ENCODE data around the gene WWC1.
"Not testable (repeated sequence)": the region's sequence is repeated elsewhere in the genome, so short reads cannot be mapped to it uniquely, and the experiment has no call there.

Gene WWC1

DNA sequence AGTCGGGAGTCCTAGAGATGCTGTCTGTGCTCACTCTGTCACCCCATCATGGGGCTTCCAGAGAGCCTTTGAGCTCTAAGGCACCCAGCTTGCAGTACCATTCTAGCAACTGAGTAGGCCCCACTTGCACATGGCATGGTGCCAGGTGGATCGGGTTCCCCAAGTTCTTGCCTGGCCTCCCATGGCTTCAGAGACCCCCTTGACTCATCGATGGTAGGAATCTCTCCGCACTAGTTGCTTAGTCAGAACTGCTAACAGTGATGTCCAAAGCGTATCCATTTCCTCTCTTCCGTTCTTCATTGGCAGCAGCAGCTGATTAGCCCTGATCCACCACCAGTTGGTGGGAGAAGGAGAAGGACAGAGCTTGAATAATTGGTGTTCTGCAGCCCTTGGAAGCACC is 124.5 kb downstream of the WWC1 start:
- no peak for DNase-seq

- DNase-seq = no peak
Measured at GRCh38 chr5:168417731-168418429, 126.4 kb downstream of the WWC1 start.

GRCh38 chr5:168420461-168420860 is 129.0 kb downstream of the WWC1 start:
- DNase-seq = no peak

GRCh38 chr5:168422431-168422830 is 131.0 kb downstream of the WWC1 start:
- DNase-seq = no peak

- DNase-seq = no peak
Measured at GRCh38 chr5:168423478-168423877, 132.0 kb downstream of the WWC1 start.

GRCh38 chr5:168423971-168424370 is 132.5 kb downstream of the WWC1 start:
- DNase-seq = no peak

DNA sequence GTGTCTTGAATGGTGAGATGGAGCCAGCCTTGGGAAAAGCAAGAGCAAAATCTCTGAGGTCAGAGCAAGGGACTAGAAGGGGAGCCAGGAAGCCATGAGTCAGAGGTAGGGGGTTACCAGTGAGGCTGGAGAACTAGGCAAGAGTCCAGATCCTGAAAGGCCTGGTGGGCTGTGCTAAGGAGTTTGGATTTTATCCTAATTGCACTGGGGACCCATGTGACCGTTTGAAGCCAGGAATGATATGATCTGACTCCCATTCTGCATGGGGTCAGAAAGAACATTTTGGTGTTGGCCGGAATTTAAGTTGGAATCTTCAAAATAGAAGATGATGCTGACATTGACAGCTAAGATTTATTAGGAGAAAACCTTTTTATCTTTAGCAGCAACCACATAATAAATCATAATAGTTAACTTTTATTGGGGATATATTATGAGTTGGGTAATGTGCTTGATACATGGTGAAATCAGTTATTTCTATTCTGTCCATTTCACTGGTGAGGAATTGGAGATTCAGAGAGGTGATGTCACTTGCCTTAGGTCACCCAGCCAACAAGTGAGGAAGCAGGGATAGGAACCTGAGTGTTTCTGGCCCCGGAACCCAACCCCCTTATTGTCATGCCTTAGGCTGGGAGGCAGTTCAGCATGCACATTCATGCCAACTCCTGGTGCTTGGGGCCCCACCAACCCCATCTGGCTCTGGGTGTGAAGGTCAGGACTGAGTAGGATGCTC is 133.3 kb downstream of the WWC1 start:
- no peak for DNase-seq

DNA sequence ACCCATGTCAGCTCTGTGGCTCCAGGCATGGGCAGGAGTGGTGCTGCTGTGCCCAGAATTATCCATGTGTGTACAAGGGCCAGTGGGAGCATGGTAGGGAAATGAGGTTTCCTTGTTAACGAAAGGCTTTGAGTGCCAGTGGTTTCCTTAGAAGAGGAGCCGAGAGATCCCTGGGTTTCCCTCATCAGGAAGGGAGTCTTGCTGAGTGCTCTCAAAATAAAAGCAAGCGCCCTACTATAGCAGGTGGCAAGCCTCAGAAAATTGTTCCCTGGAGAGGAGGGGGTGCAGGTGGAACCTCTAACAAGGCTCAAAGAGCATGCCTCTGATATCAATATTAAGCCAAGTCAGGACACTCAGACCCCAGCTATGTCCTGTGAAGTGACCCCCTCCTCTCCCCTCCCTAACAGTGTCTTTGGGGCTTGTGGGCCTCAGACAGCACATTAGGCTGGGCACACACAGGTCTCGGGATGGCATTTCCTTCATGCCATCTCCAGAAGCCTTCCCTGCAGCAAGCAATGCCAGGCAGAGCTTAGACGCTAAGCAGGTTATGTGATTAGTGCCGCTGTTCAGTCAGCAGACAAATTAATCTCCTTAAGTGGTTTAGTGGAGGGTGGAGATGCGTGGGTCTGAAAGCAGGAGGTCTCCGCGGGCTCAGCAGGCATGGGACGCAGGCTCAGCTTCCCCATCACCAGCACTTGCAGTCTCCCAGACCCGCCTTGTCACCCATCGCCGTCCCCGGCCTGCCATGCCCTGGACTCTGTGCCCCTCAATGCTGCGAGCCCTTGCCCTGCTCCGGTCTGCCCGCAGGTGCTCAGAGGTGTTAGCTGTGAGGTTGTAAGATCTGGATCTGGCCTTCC is 134.8 kb downstream of the WWC1 start:
- DNase-seq = no peak

DNA sequence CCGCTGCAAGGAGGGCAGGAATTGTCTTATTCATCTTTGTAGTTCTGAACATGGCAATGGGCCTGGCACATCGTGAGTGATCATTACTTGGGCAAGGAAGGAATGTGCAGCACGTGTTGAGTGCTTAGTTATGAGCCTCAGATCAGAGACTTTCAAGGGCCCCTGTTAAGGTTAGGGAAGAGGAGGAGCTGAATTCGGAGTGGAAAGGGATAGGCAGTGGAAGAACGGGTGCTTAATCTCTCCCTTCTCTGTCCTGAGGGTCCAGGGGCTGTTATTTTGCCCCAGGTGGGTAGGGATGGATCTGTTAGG is 135.4 kb downstream of the WWC1 start:
- no peak for DNase-seq

DNA sequence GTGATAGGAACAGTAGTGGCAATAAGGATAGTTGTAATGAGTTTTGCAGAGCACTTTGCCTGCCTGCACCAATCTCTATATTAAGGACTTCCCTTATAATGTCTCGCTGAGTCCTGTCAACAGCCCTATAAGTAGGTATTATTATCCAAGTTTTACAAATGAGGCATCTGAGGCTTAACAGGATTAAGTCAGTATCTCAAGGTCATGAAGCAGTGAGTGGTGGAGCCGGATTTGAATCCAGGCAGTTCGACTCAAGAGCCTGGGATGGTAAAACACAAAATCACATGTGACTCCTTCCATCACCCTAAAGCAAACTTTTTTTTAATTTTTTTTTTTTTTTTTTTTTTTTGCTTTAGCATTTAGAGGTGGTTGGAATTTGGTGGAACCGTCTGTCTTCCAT is 135.8 kb downstream of the WWC1 start:
- no peak for DNase-seq

DNA sequence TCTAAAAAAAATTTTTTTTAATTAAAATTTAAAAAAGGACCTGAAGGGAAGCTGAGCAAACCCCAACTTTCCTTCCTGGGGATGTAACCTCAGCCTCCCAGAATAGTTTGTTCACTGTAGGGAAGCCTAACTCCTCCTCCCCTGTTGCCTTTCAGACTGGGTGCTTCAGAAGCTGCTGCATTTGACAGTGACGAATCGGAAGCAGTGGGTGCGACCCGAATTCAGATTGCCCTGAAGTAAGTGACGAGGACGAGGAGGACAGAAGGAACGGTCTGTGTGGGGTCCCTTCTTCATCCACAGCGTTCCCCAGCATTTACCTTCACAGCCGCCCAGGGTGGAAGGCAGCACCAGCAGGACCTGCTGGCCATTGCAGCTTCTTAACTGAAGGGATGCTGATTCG is 137.1 kb downstream of the WWC1 start:
- no peak for DNase-seq

DNA sequence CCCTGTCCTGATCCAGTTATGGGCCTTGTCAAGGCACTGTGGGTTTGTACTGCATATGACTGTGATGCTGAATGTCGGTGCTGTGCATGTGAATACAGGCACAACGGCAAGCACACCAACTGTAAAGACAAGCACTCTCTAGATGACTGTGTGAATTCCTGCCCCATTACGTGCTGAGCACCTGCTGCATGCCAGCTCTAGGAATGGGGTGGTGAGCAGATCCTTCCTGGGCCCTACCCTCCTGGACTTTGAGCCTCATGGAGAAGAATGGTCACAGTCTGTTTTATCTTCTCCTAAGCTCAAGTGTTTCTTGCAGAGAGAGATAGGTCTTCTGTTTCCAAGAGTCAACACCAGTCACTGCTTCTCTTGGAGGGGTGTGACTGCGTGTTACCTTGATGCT is 138.9 kb downstream of the WWC1 start:
- no peak for DNase-seq

GRCh38 chr5:168432903-168433302 is 141.5 kb downstream of the WWC1 start:
- no peak for DNase-seq

DNA sequence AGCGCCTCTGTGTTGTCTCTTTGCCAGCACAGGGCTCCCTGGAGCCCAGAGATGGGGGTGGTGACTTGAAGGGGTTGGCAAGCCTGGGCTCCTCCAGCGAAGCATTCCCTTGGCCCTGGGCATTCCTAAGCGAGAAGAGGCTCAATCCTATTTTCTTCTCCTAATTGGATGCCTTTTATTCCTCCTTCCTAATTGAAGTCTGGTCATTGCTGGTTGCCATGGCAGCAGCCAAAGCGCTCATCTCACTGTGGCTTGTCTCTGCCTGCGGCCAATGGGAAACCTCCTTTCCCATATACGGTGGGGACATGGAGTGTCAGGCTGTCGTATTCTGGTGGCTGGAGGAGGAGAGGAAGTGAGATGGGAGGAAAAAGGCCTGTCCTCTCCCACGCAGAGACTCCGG is 142.6 kb downstream of the WWC1 start:
- DNase-seq = no peak

GRCh38 chr5:168434746-168435321 is 143.4 kb downstream of the WWC1 start:
- DNase-seq = no peak

DNA sequence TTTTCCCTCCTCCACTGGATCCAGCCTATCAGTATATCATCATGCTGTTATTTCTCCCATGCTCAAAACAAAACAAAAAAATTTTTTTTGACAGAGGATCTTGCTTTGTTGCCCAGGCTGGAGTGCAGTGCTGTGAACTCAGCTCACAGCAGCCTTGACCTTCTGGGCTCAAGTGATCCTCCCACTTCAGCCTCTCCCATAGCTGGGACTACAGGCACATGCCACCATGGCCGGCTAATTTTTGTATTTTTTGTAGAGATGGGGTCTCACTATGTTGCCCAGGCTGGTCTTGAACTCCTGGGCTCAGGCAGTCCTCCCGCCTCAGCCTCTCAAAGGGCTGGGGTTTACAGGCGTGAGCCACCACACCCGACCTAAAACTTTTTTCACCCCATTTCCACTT is 143.9 kb downstream of the WWC1 start:
- not testable (repeated sequence) for DNase-seq

GRCh38 chr5:168438349-168438748 is 146.9 kb downstream of the WWC1 start:
- DNase-seq = no peak

DNA sequence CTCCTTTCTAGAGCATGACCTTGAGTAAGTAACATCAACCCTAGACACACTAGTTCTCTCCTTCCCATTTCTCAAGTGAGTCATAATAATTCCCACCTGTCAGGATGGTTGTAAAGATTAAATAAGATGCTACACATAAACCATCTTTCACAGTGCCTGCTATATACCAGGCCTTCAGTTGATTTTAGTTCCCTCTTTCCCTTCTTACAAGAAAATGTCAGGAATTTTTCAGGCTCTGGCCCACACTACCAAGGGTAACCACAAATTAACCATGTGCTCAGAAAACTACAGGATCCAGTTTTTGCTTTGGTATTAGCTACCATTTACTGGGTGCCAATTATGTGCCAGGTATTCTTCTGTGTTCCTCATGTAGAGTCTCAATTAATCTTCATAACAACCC is 152.1 kb downstream of the WWC1 start:
- DNase-seq = no peak

DNA sequence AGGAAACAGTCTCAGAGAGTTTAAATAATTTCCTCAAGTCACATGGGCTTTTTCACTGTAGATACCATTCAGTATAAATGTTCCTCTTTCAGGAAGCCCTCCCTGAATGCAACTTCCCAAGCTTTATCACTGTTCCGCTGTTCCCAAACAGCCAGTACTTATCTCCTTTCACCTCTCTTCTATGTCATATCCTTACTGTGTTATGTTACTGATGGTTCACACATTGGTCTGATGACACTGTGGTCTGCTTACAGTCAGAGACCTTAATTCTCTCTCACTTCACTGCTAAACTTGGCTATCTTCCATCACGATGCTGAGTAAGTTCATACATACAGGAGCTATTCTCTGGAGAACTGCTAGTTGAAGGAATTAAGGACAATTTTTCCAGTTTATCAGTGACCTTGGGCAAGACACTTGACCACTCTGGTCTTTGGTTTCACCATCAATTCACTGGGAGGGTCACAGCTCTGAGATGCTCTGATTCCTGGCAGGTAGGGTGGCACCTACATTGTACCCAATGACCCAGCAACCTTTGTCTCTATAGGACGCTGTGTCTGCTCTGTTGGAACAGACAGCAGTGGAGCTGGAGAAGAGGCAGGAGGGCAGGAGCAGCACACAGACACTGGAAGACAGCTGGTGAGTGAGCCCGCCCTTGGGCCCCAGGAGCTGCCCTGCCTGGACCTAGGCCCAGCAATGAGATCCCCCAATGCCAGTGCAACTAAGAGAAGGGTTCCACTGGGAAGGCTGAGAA is 152.7 kb downstream of the WWC1 start:
- no peak for DNase-seq

DNA sequence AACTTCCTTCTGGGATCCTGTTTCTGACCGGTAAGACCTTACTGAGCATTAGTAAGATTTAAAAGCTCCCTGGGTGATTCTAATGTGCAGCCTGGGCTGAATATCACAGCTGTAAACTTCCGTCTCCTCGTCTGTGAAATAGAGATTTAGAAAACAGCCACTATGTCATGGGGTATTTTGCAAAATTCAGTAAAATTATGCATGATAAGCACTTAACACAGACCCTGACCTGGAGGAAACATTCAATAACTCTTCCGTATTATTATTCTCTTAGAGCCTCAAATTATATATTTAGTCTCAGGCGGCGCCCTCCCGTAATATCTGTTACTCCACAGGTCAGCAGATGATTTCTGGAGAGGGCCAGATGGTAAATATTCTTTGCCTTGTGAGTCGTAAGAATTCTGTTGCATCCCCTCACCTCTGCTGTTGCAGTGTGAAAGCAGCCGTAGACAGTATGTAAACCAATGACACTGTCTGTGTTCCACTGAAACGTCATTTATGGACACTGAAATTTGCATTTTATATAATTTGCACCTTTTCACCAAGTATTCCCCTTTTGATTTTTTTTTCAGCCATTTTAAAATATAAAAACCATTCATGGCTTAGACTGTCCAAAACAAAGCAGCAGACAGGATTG is 155.7 kb downstream of the WWC1 start:
- DNase-seq = no peak

DNA sequence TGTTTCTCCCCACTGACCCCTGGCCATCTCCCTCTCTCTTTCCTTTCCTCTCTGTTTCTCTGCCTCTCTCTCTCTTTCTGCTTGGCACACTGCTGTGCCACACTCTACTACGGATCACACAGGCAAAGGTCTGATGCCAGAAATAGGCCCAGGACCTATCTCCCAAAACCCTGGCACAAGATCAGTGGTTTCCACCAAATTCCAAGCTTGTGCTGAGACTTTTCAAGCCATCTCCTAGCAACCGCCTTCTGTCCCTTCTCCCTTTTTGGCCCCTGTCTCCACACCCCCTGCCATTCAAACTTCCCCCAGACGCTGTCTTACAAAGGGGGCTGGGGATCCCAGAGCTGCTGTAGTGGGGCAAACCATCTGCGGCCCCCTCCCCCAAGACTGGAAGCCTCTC is 156.4 kb downstream of the WWC1 start:
- no peak for DNase-seq

- no peak for DNase-seq
Measured at GRCh38 chr5:168449166-168449565, 157.7 kb downstream of the WWC1 start.

Measured in CD4-positive, alpha-beta T cell treated with Interleukin-1 beta for 1 hour (primary cell).